Nephron progenitor cell (in vitro differentiated cells): ENCODE measurements around the gene MYZAP.

Experiments
- DNase-seq: peaks from one replicate; pipeline ENCODE4 v3.0.0; 2021
- H3K27ac Mint-ChIP-seq: 2 replicates; pipeline ENCODE4 v1.8.0; 2021; ENCODE audit warnings: mild to moderate bottlenecking, moderate library complexity, mixed read lengths
- H3K27me3 Mint-ChIP-seq: 2 replicates; pipeline ENCODE4 v1.8.0; 2021; ENCODE audit warnings: mild to moderate bottlenecking, low read depth, mixed read lengths; ENCODE audit not compliant: poor library complexity
- H3K36me3 Mint-ChIP-seq: 2 replicates; pipeline ENCODE4 v1.8.0; 2021; ENCODE audit warnings: low read depth, mixed read lengths
- H3K4me1 Mint-ChIP-seq: 2 replicates; pipeline ENCODE4 v1.8.0; 2021; ENCODE audit warnings: mixed read lengths
- H3K4me3 Mint-ChIP-seq: 2 replicates; pipeline ENCODE4 v1.8.0; 2021; ENCODE audit warnings: mild to moderate bottlenecking, moderate library complexity, mixed read lengths
- H3K9me3 Mint-ChIP-seq: 2 replicates; pipeline ENCODE4 v1.8.0; 2021; ENCODE audit warnings: mild to moderate bottlenecking, moderate library complexity, mixed read lengths
- TF ChIP-seq, protein P1 (sequence below): fragments of 200-600 bp; sonication (generic); IDR thresholded peaks from 2 replicates; pipeline ENCODE4 v1.5.0; 2021; ENCODE audit warnings: antibody characterized with exemption

MYZAP gene

DNA sequence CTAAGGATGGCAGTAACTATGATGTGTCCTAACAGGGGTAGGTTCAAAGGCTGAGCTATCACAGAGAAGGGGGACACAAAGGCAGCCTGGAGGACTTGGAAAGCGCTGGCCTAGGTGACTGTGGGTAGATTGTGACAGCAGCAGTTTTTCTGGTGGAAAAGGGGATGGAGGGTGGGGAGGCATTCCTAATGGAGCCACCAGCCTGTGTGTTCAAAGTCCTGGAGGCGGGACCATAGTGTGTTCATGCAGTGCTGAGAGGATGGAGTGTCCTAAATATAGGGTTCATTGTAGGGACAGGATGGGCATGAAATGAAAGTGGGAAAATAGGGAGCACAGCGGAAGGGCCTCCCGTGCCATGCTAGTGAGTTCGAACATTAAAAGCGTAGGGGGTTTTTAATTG is 63.3 kb downstream of the MYZAP start:
- TF ChIP-seq, protein P1, sequence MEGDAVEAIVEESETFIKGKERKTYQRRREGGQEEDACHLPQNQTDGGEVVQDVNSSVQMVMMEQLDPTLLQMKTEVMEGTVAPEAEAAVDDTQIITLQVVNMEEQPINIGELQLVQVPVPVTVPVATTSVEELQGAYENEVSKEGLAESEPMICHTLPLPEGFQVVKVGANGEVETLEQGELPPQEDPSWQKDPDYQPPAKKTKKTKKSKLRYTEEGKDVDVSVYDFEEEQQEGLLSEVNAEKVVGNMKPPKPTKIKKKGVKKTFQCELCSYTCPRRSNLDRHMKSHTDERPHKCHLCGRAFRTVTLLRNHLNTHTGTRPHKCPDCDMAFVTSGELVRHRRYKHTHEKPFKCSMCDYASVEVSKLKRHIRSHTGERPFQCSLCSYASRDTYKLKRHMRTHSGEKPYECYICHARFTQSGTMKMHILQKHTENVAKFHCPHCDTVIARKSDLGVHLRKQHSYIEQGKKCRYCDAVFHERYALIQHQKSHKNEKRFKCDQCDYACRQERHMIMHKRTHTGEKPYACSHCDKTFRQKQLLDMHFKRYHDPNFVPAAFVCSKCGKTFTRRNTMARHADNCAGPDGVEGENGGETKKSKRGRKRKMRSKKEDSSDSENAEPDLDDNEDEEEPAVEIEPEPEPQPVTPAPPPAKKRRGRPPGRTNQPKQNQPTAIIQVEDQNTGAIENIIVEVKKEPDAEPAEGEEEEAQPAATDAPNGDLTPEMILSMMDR: no peak
- Mint-ChIP-seq H3K9me3 (no peaks in the 10 kb centered on the region), H3K27ac (no peak overlapping the region), H3K4me1 (peaks cover 35% of the 10 kb centered on the region), H3K36me3 (no peaks in the 10 kb centered on the region), H3K4me3 (no peak overlapping the region), H3K27me3 (peaks cover 14% of the 10 kb centered on the region)
- DNase-seq: no peak

DNA sequence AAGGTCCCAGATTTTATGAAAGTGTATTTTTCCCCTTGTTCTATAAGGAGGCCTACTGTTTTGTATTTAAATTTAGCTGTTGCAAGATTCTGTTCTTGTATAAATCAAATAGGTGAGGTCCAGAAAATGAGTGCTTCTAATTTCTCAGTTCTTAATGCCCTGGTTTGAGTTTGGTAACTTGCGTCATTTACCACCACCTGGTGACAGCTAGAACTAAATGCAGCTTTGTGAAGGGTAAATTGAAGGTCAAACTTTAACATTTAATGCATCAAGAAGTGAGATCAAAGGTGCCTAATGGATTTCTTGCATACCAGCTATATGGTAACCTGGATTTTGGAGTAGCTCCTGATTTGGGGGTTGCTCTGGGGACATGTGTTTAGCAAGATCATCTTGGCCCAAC is 64.1 kb downstream of the MYZAP start:
- TF ChIP-seq, protein P1: no peak
- no peak for DNase-seq
- peaks cover 35% of the 10 kb centered on the region for H3K4me1 Mint-ChIP-seq
- no peak overlapping the region for H3K27ac Mint-ChIP-seq
- H3K4me3 Mint-ChIP-seq: no peak overlapping the region
- peaks cover 13% of the 10 kb centered on the region for H3K27me3 Mint-ChIP-seq
- no peaks in the 10 kb centered on the region for H3K9me3 Mint-ChIP-seq
- no peaks in the 10 kb centered on the region for H3K36me3 Mint-ChIP-seq

DNA sequence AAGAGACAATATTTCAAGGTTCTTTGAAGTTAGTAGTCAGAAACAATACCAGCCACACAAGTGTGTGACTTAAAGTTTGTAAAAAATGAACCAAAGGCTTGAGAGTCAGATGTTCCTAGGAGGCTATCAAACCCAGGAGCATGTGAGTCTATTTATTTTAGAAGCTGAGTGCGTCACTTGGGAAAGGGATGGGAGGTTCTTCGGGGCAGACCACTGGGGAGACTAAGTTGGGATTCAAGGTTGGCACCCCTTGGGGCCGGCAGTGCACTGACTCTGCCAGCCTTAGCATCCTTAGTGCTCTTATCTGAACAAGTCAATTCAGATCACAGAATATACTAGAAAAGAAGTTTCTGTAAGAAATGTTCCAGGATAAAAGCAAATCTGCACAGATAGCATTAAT is 64.7 kb downstream of the MYZAP start:
- no peaks in the 10 kb centered on the region for H3K9me3 Mint-ChIP-seq
- no peak for DNase-seq
- TF ChIP-seq, protein P1: no peak
- no peaks in the 10 kb centered on the region for H3K36me3 Mint-ChIP-seq
- peaks cover 17% of the 10 kb centered on the region for H3K27me3 Mint-ChIP-seq
- no peak overlapping the region for H3K4me3 Mint-ChIP-seq
- no peak overlapping the region for H3K27ac Mint-ChIP-seq
- H3K4me1 Mint-ChIP-seq: peaks cover 35% of the 10 kb centered on the region

DNA sequence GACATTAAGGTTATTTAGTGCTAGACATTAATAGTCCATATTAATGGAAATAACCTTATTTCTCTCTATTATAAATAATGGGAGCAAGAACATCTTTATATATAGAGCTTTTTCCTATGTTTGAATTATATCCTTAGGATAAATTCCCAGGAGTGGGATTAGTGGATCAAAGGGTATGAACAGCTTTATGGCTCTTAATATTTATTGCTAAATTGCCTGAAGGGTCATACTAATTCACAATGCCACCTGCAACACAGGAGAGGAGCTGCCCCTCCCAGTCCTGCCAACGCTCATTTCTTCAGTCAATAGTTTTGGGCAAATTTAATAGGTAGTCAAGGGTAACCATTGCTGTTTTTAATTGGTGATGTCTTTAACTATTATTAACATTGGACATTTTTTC is 65.9 kb downstream of the MYZAP start:
- Mint-ChIP-seq H3K27ac (no peak overlapping the region), H3K4me3 (no peak overlapping the region), H3K36me3 (no peaks in the 10 kb centered on the region), H3K4me1 (peaks cover 35% of the 10 kb centered on the region), H3K27me3 (peaks cover 16% of the 10 kb centered on the region), H3K9me3 (no peaks in the 10 kb centered on the region)
- TF ChIP-seq, protein P1: no peak
- DNase-seq: no peak

DNA sequence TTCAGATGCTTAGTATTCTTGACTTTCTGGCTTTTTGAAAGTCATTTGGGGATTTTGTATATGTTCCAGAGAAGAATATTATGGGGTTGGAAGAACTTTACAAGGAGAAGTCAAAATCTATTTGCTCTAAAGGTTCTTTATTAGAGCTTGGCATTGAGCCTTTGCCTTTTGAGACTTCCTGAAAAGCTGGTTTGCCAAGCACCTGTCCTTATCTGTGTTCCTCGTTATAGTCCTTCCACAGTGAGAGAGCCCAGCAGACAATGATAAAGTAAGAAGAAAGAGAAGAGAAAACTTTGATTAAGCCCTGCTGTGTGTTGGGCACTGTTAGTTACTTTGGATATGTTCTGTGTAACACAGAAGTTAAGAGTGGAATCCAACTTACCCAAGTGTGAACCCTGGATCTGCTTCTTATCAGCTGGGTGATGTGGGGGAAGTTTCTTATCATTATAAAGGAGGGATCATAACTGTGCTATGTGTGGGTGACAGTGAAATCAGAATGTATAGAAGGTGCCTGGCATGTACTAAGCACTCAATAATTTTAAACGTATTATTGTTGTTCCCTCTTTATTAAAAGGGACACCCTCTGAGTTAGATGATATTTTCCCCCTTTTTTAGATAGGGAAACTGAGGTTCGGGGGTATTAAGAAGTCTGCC is 70.5 kb downstream of the MYZAP start:
- TF ChIP-seq, protein P1: no peak
- no peak for DNase-seq
- peaks cover 24% of the 10 kb centered on the region for H3K27me3 Mint-ChIP-seq
- peaks cover 16% of the 10 kb centered on the region for H3K4me1 Mint-ChIP-seq
- H3K36me3 Mint-ChIP-seq: no peaks in the 10 kb centered on the region
- no peak overlapping the region for H3K4me3 Mint-ChIP-seq
- no peak overlapping the region for H3K27ac Mint-ChIP-seq
- no peaks in the 10 kb centered on the region for H3K9me3 Mint-ChIP-seq

DNA sequence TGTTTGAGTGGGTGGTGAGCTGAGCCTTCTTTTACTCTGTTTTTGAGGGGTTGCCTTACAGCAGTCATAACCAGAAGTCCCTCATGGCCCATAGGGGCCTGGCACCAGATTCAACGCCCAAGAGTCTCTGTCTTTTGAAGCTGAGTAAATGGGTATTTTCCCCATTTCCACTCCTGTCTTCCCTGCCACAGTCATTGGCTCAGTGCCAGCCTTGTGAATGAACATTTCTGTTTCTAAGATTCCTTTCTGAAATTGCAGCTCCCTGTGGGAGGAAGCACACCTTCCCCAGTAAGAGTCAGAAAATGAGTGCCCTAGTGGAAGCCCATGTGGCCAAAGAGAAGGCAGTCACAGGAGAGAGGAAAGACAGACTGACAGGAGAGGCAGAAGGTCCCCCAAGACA is 71.1 kb downstream of the MYZAP start:
- Mint-ChIP-seq H3K9me3 (no peaks in the 10 kb centered on the region), H3K4me3 (no peak overlapping the region), H3K36me3 (no peaks in the 10 kb centered on the region), H3K4me1 (peaks cover 16% of the 10 kb centered on the region), H3K27me3 (peaks cover 24% of the 10 kb centered on the region), H3K27ac (no peak overlapping the region)
- no peak for DNase-seq
- TF ChIP-seq, protein P1: no peak
